ENCODE measurements around the gene C1orf210.

Gene C1orf210

GRCh38 chr1:43285269-43285990, at the start of gene C1orf210:
C1orf210 (minus strand) TSS chr1:43285581; CDS start chr1:43283270, 2,311 bp downstream.
- DNase-seq (ENCODE audit: low spot score): no peak

GRCh38 chr1:43334453-43335205, 49.2 kb upstream of the C1orf210 start:
- no peak for DNase-seq (ENCODE audit: low spot score)

GRCh38 chr1:43331688-43332087, 46.3 kb upstream of the C1orf210 start:
- no peak for DNase-seq (ENCODE audit: low spot score)

GRCh38 chr1:43329995-43330751, 44.8 kb upstream of the C1orf210 start:
- DNase-seq (ENCODE audit: low spot score): no peak

- DNase-seq (ENCODE audit: low spot score): no peak
Observed at GRCh38 chr1:43327549-43328292, 42.3 kb upstream of the C1orf210 start.

- DNase-seq (ENCODE audit: low spot score): no peak
Observed at GRCh38 chr1:43325381-43325780, 40.0 kb upstream of the C1orf210 start.

GRCh38 chr1:43324810-43325209, 39.4 kb upstream of the C1orf210 start:
- DNase-seq (ENCODE audit: low spot score): no peak

GRCh38 chr1:43322506-43322905, 37.1 kb upstream of the C1orf210 start:
- DNase-seq (ENCODE audit: low spot score): no peak

- DNase-seq (ENCODE audit: low spot score): no peak
Observed at GRCh38 chr1:43321331-43321891, 36.0 kb upstream of the C1orf210 start.

- DNase-seq (ENCODE audit: low spot score): no peak
Observed at GRCh38 chr1:43319766-43320165, 34.4 kb upstream of the C1orf210 start.

- no peak for DNase-seq (ENCODE audit: low spot score)
Observed at GRCh38 chr1:43319288-43319687, 33.9 kb upstream of the C1orf210 start.

GRCh38 chr1:43318831-43319230, 33.5 kb upstream of the C1orf210 start:
- no peak for DNase-seq (ENCODE audit: low spot score)

GRCh38 chr1:43317817-43318471, 32.6 kb upstream of the C1orf210 start:
- DNase-seq (ENCODE audit: low spot score): no peak

- no peak for DNase-seq (ENCODE audit: low spot score)
Observed at GRCh38 chr1:43316738-43317520, 31.5 kb upstream of the C1orf210 start.

- no peak for DNase-seq (ENCODE audit: low spot score)
Observed at GRCh38 chr1:43315963-43316737, 30.8 kb upstream of the C1orf210 start.

- DNase-seq (ENCODE audit: low spot score): no peak
Observed at GRCh38 chr1:43315481-43315880, 30.1 kb upstream of the C1orf210 start.

GRCh38 chr1:43314233-43314632, 28.9 kb upstream of the C1orf210 start:
- no peak for DNase-seq (ENCODE audit: low spot score)

GRCh38 chr1:43313771-43314170, 28.4 kb upstream of the C1orf210 start:
- no peak for DNase-seq (ENCODE audit: low spot score)

GRCh38 chr1:43312663-43313515, 27.5 kb upstream of the C1orf210 start:
- DNase-seq (ENCODE audit: low spot score): no peak

Measured in CD4-positive, alpha-beta T cell treated with Interleukin-2 at 100 ng/mL for 4 hours (primary cell).